ENCODE measurements around the gene ARHGAP26. TPM values are rescaled to one million over a fixed set of nuclear protein-coding genes. Genes with fewer than 3 reads are reported as not detected.

The ARHGAP26 gene
- polyA plus RNA-seq, 1 donor from 2014 or later = 0.83 TPM

GRCh38 chr5:142863856-142864255, 93.7 kb downstream of the ARHGAP26 start:
- H3K4me3 ChIP-seq (ENCODE audit: low read length) = no peak overlapping the region
- H3K9ac ChIP-seq (ENCODE audit: low read length) = no peak overlapping the region
- H4K20me1 ChIP-seq (ENCODE audit: insufficient read depth) = no peaks in the 10 kb centered on the region
- no peaks in the 10 kb centered on the region for H3F3A ChIP-seq (ENCODE audit: insufficient read depth, low read length, poor library complexity, severe bottlenecking)
- H2AFZ ChIP-seq (ENCODE audit: low read depth, low read length) = no peak overlapping the region
- TF ChIP-seq CTCF (IDR thresholded peaks at IDR 0.05; ENCODE audit: poor library complexity, severe bottlenecking) (no peak), REST (IDR thresholded peaks at IDR 0.05; ENCODE audit: borderline replicate concordance) (no peak), TAF1 (IDR thresholded peaks at IDR 0.05; ENCODE audit: low read depth) (no peak), POLR2AphosphoS5 (IDR thresholded peaks at IDR 0.05) (no peak), EP300 (conservative IDR thresholded peaks at IDR 0.05; ENCODE audit: poor library complexity, severe bottlenecking) (no peak), SMC3 (conservative IDR thresholded peaks at IDR 0.05; ENCODE audit: poor library complexity) (no peak), EZH2 (IDR thresholded peaks at IDR 0.05; ENCODE audit: borderline replicate concordance, insufficient read depth, low read length, poor library complexity, severe bottlenecking) (no peak), RAD21 (conservative IDR thresholded peaks at IDR 0.05) (no peak), MXI1 (conservative IDR thresholded peaks at IDR 0.05; ENCODE audit: poor library complexity, severe bottlenecking) (no peak)
- no peaks in the 10 kb centered on the region for H3K9me3 ChIP-seq (ENCODE audit: low read length)
- H3K27me3 ChIP-seq (ENCODE audit: insufficient read depth, low read depth, low read length) = no peaks in the 10 kb centered on the region
- H3K79me2 ChIP-seq (replicated peaks; ENCODE audit: insufficient read depth, low read length) = no peaks in the 10 kb centered on the region
- H3K36me3 ChIP-seq (ENCODE audit: insufficient read depth, low read length) = no peaks in the 10 kb centered on the region
- H3K27ac ChIP-seq (ENCODE audit: low read length) = no peak overlapping the region
- H3K4me2 ChIP-seq (ENCODE audit: low read length) = no peak overlapping the region
- no peaks in the 10 kb centered on the region for H3K9me2 ChIP-seq (ENCODE audit: insufficient read depth, low read length)

GRCh38 chr5:142864290-142865260, 94.4 kb downstream of the ARHGAP26 start:
- Histone ChIP-seq H3K4me2 (ENCODE audit: low read length) (no peak overlapping the region), H3F3A (ENCODE audit: insufficient read depth, low read length, poor library complexity, severe bottlenecking) (no peaks in the 10 kb centered on the region), H3K27me3 (ENCODE audit: insufficient read depth, low read depth, low read length) (no peaks in the 10 kb centered on the region), H2AFZ (ENCODE audit: low read depth, low read length) (no peak overlapping the region), H3K36me3 (ENCODE audit: insufficient read depth, low read length) (no peaks in the 10 kb centered on the region), H3K9me3 (ENCODE audit: low read length) (no peaks in the 10 kb centered on the region), H3K27ac (ENCODE audit: low read length) (no peak overlapping the region), H3K9me2 (ENCODE audit: insufficient read depth, low read length) (no peaks in the 10 kb centered on the region), H4K20me1 (ENCODE audit: insufficient read depth) (no peaks in the 10 kb centered on the region), H3K4me3 (ENCODE audit: low read length) (no peak overlapping the region), H3K9ac (ENCODE audit: low read length) (no peak overlapping the region), H3K79me2 (replicated peaks; ENCODE audit: insufficient read depth, low read length) (no peaks in the 10 kb centered on the region)
- TF ChIP-seq RAD21 (conservative IDR thresholded peaks at IDR 0.05) = no peak
- TF ChIP-seq TAF1 (IDR thresholded peaks at IDR 0.05; ENCODE audit: low read depth) = no peak
- TF ChIP-seq POLR2AphosphoS5 (IDR thresholded peaks at IDR 0.05) = no peak
